Fibroblast of lung (primary cell): ENCODE data around the gene JAK2. TPM values are rescaled to one million over a fixed set of nuclear protein-coding genes. Genes with fewer than 3 reads are reported as not detected.

Source experiments
- DNase-seq, 2 donors: peaks; one replicate each; pipeline versions ENCODE4 v3.0.0 to v3.0.0-alpha.2; 2010; ENCODE audit warnings: low read depth in 2 of 2
- H2AFZ ChIP-seq: 2 replicates; pipeline ENCODE4 v1.5.1; 2012; ENCODE audit warnings: low read length, control low read depth, inconsistent platforms
- H3K27ac ChIP-seq: 2 replicates; pipeline ENCODE4 v1.5.1; 2011; ENCODE audit warnings: low read length, control low read depth; ENCODE audit not compliant: insufficient read depth
- H3K27me3 ChIP-seq: 2 replicates; pipeline ENCODE4 v1.5.1; 2011; ENCODE audit warnings: mild to moderate bottlenecking, low read length; ENCODE audit not compliant: control insufficient read depth, insufficient read depth
- H3K36me3 ChIP-seq: 2 replicates; pipeline ENCODE4 v1.5.1; 2011; ENCODE audit warnings: low read length; ENCODE audit not compliant: control insufficient read depth, insufficient read depth
- H3K4me1 ChIP-seq: 2 replicates; pipeline ENCODE4 v1.5.1; 2011; ENCODE audit warnings: low read length; ENCODE audit not compliant: control insufficient read depth, insufficient read depth; ENCODE audit errors: extremely low read depth
- H3K4me2 ChIP-seq: 2 replicates; pipeline ENCODE4 v1.5.1; 2011; ENCODE audit warnings: low read length, control low read depth; ENCODE audit not compliant: insufficient read depth; ENCODE audit errors: extremely low read depth
- H3K4me3 ChIP-seq, 4 experiments: fragments of 200-600 bp in 1 of 4; sonication (generic) in 1 of 4; replicated peaks in 1 of 4; 2 replicates each; pipeline ENCODE4 v1.5.1; 2011 to 2016; ENCODE audit warnings: low read length in 4 of 4, low read depth in 3 of 4, mild to moderate bottlenecking in 3 of 4, control low read depth in 2 of 4, inconsistent platforms in 1 of 4, mixed read lengths in 1 of 4; ENCODE audit not compliant: insufficient read depth in 1 of 4; ENCODE audit errors: control extremely low read depth in 1 of 4
- H3K79me2 ChIP-seq: 2 replicates; pipeline ENCODE4 v1.5.1; 2012; ENCODE audit warnings: mild to moderate bottlenecking, low read length, inconsistent platforms; ENCODE audit not compliant: control insufficient read depth, insufficient read depth
- H3K9ac ChIP-seq: 2 replicates; pipeline ENCODE4 v1.5.1; 2011; ENCODE audit warnings: mild to moderate bottlenecking, low read length, control low read depth; ENCODE audit not compliant: insufficient read depth
- H3K9me3 ChIP-seq: 2 replicates; pipeline ENCODE4 v1.5.1; 2012; ENCODE audit warnings: low read depth, low read length; ENCODE audit not compliant: control insufficient read depth, insufficient read depth
- H4K20me1 ChIP-seq: 2 replicates; pipeline ENCODE4 v1.5.1; 2011; ENCODE audit warnings: low read length; ENCODE audit not compliant: control insufficient read depth, insufficient read depth; ENCODE audit errors: extremely low read depth
- EZH2 ChIP-seq: IDR thresholded peaks from 2 replicates; pipeline ENCODE4 v1.5.1; 2012; ENCODE audit warnings: low read length, control low read depth, mild to moderate bottlenecking; ENCODE audit errors: missing control alignments
- polyA plus RNA-seq, 2 donors: library from polyadenylated mRNA; depleted of rRNA in 1 of 2; stranded (reverse) in 1 of 2; unstranded in 1 of 2; fragments of >200 nt; gene quantifications; 2 replicates each; pipeline ENCODE4 v1.2.1, GENCODE V29; 2011 to 2012; ENCODE audit warnings: missing spikeins in 1 of 2
- total RNA-seq: library from RNA; depleted of rRNA; stranded (reverse); fragments of >200 nt; gene quantifications from 2 replicates; pipeline ENCODE4 v1.2.1, GENCODE V29; 2014
- TF ChIP-seq, protein P1 (sequence below), 2 donors: IDR thresholded peaks in 1 of 2; conservative IDR thresholded peaks in 1 of 2; 1 replicate in 1 of 2; 2 replicates in 1 of 2; pipeline ENCODE4 v1.5.1; 2011 to 2012; ENCODE audit warnings: low read length in 2 of 2, control low read depth in 1 of 2, inconsistent platforms in 1 of 2, low read depth in 1 of 2, mild to moderate bottlenecking in 1 of 2

The JAK2 gene
- total and polyA plus RNA-seq, 2 donors (not counting 1 experiment from before 2014, with no cell fraction given): 5.0 to 13.4 TPM

- Histone ChIP-seq H3K4me3 (no peak overlapping the region), H3K79me2 (no peaks in the 10 kb centered on the region), H3K36me3 (peaks cover 14% of the 10 kb centered on the region), H2AFZ (no peak overlapping the region), H3K4me1 (no peaks in the 10 kb centered on the region), H3K9me3 (no peaks in the 10 kb centered on the region), H4K20me1 (no peaks in the 10 kb centered on the region), H3K4me2 (no peak overlapping the region), H3K27me3 (no peaks in the 10 kb centered on the region), H3K27ac (no peak overlapping the region), H3K9ac (no peak overlapping the region)
- TF ChIP-seq EZH2: no peak
- TF ChIP-seq, protein P1, sequence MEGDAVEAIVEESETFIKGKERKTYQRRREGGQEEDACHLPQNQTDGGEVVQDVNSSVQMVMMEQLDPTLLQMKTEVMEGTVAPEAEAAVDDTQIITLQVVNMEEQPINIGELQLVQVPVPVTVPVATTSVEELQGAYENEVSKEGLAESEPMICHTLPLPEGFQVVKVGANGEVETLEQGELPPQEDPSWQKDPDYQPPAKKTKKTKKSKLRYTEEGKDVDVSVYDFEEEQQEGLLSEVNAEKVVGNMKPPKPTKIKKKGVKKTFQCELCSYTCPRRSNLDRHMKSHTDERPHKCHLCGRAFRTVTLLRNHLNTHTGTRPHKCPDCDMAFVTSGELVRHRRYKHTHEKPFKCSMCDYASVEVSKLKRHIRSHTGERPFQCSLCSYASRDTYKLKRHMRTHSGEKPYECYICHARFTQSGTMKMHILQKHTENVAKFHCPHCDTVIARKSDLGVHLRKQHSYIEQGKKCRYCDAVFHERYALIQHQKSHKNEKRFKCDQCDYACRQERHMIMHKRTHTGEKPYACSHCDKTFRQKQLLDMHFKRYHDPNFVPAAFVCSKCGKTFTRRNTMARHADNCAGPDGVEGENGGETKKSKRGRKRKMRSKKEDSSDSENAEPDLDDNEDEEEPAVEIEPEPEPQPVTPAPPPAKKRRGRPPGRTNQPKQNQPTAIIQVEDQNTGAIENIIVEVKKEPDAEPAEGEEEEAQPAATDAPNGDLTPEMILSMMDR (conservative IDR thresholded peaks at IDR 0.05 in 1 of 2, IDR thresholded peaks at IDR 0.05 in 1 of 2; ENCODE audit: low read depth in 1 of 2, low read length in 2 of 2): no peak
- DNase-seq: no peak
Observed at GRCh38 chr9:5113523-5113922, 128.5 kb downstream of the JAK2 start.

DNA sequence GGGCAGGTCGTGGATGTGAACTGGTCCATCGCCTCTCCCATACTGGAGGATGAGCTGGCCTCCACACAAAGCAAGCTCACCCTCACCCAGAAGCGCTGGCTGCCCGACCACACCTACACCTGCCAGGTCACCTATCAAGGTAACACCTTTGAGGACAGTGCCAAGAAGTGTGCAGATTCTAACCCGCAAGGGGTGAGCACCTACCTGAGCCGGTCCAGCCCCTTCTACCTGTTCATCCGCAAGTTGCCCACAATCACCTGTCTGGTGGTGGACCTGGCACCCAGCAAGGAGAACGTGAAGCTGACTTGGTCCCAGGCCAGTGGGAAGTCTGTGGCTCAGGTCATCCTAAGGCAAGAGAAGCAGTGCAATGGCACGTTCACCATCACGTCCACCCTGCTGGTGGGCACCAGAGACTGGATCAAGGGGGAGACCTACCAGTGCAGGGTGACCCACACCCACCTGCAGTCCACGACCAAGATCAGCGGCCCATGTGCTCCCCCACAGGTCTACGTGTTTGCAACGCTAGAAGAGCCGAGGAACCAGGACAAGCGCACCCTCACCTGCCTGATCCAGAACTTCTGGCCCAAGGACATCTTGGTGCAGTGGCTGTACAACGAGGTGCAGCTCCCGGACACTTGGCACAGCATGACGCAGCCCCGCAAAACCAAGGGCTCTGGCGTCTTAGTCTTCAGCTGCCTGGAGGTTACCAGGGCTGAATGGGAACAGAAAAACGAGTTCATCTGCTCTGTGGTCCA, 129.1 kb downstream of the JAK2 start:
- H2AFZ ChIP-seq: no peak overlapping the region

DNA sequence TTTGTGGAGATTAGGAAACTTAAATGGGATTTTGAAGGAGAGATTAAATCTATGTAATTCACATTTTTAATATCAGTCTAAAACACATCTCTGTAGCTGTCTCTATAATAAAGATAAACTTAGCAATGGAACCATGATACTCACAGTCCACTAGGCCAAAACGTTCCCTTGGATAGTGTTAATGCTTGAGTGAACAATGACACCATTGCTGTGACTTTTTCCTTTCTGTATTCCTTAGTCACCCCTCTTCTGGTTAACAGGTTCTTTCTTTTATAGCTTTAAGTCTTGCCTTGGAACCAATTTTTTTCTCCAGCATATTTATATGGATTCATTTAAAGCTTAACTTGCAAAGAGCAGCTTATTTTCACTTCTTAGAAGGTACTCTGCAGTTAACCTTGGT, 137.0 kb downstream of the JAK2 start:
- no peak overlapping the region for H2AFZ ChIP-seq
- H3K79me2 ChIP-seq: no peaks in the 10 kb centered on the region
- H3K27ac ChIP-seq: no peak overlapping the region
- no peak overlapping the region for H3K4me3 ChIP-seq
- H3K27me3 ChIP-seq: no peaks in the 10 kb centered on the region
- H3K9me3 ChIP-seq: no peaks in the 10 kb centered on the region
- H3K4me1 ChIP-seq: no peaks in the 10 kb centered on the region
- H3K36me3 ChIP-seq: no peaks in the 10 kb centered on the region
- H3K4me2 ChIP-seq: no peak overlapping the region
- TF ChIP-seq EZH2: no peak
- TF ChIP-seq, protein P1 (conservative IDR thresholded peaks at IDR 0.05 in 1 of 2, IDR thresholded peaks at IDR 0.05 in 1 of 2; ENCODE audit: low read depth in 1 of 2, low read length in 2 of 2): no peak
- H4K20me1 ChIP-seq: no peaks in the 10 kb centered on the region
- no peak for DNase-seq
- H3K9ac ChIP-seq: no peak overlapping the region

More for the DNA sequence above, 129.1 kb downstream of the JAK2 start:
- Histone ChIP-seq H3K4me3 (no peak overlapping the region), H3K4me2 (no peak overlapping the region), H3K9me3 (no peaks in the 10 kb centered on the region), H3K4me1 (no peaks in the 10 kb centered on the region), H3K36me3 (peaks cover 14% of the 10 kb centered on the region), H3K27me3 (no peaks in the 10 kb centered on the region), H3K27ac (no peak overlapping the region), H4K20me1 (no peaks in the 10 kb centered on the region), H3K9ac (no peak overlapping the region), H3K79me2 (no peaks in the 10 kb centered on the region)
- no peak for TF ChIP-seq EZH2
- TF ChIP-seq, protein P1 (conservative IDR thresholded peaks at IDR 0.05 in 1 of 2, IDR thresholded peaks at IDR 0.05 in 1 of 2; ENCODE audit: low read depth in 1 of 2, low read length in 2 of 2): no peak
- no peak for DNase-seq
